Testis (tissue), 2 donors: ENCODE results near the gene CAPN5.

ENCODE experiments used
- POLR2A ChIP-seq: fragments of 450-650 bp; IDR thresholded peaks from one replicate; pipeline ENCODE4 v1.6.1; 2017; ENCODE audit warnings: antibody characterized with exemption, mild to moderate bottlenecking, moderate library complexity
- TF ChIP-seq, protein P1 (sequence below), 3 experiments: fragments of 450-650 bp in 2 of 3; fragments of 200-600 bp in 1 of 3; sonication (generic) in 1 of 3; IDR thresholded peaks; one replicate each; pipeline ENCODE4 v1.5.1; 2016 to 2019; ENCODE audit warnings: antibody characterized with exemption in 3 of 3, mild to moderate bottlenecking in 2 of 3, moderate library complexity in 1 of 3

DNA sequence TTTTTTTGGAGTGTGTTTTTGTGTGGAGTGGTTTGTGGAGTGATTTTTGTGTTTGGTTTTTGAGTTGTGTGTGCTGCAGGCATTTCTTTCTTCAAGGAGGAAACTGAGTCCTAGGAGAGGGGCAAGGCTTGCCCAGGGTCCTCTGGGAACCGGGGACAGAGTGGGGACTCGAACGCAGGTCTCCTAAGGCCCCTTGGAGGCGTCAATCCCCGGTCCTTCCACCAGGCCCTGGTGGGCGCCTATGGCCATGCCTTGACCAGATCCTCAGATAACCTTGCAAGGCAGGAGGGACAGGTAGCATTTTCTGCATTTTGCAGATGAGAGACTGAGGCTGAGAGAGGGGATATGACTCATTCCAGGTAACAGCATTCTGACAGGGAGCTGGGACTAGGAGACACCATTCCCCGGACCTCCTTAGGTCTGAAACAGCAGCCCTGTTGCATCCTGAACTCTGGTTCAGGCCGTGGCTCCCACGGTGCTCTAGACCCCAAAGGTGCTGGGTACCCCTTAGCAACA lies 100.4 kb downstream of the CAPN5 start:
- TF ChIP-seq POLR2A: no peak
- TF ChIP-seq, protein P1, sequence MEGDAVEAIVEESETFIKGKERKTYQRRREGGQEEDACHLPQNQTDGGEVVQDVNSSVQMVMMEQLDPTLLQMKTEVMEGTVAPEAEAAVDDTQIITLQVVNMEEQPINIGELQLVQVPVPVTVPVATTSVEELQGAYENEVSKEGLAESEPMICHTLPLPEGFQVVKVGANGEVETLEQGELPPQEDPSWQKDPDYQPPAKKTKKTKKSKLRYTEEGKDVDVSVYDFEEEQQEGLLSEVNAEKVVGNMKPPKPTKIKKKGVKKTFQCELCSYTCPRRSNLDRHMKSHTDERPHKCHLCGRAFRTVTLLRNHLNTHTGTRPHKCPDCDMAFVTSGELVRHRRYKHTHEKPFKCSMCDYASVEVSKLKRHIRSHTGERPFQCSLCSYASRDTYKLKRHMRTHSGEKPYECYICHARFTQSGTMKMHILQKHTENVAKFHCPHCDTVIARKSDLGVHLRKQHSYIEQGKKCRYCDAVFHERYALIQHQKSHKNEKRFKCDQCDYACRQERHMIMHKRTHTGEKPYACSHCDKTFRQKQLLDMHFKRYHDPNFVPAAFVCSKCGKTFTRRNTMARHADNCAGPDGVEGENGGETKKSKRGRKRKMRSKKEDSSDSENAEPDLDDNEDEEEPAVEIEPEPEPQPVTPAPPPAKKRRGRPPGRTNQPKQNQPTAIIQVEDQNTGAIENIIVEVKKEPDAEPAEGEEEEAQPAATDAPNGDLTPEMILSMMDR (IDR thresholded peaks at IDR 0.05): no peak
